Tibial nerve (tissue), 4 donors: ENCODE measurements around the gene NLRP5. TPM values are rescaled to one million over a fixed set of nuclear protein-coding genes. Genes with fewer than 3 reads are reported as not detected.
"Not testable (repeated sequence)": the region's sequence is repeated elsewhere in the genome, so short reads cannot be mapped to it uniquely, and the experiment has no call there.

ENCODE experiments used
- DNase-seq, 2 donors: peaks; one replicate each; pipeline ENCODE4 v3.0.0-alpha.2; 2019; ENCODE audit warnings: low spot score in 2 of 2
- H3K27ac ChIP-seq, 4 donors: fragments of 200-600 bp; sonication (generic) in 3 of 4; one replicate each; pipeline ENCODE4 v1.5.1; 2017 to 2019; ENCODE audit warnings: mild to moderate bottlenecking in 1 of 4
- H3K27me3 ChIP-seq, 2 donors: fragments of 200-600 bp; sonication (generic) in 1 of 2; one replicate each; pipeline versions ENCODE4 v1.5.1 to v1.6.0; 2017 to 2019
- H3K36me3 ChIP-seq, 3 donors: fragments of 200-600 bp; sonication (generic); one replicate each; pipeline ENCODE4 v1.5.1; 2018 to 2019
- H3K4me1 ChIP-seq, 4 donors: fragments of 200-600 bp; sonication (generic) in 3 of 4; one replicate each; pipeline ENCODE4 v1.5.1; 2017 to 2019
- H3K4me3 ChIP-seq, 4 donors: fragments of 200-600 bp; sonication (generic) in 3 of 4; one replicate each; pipeline ENCODE4 v1.5.1; 2017 to 2019; ENCODE audit warnings: mild to moderate bottlenecking in 1 of 4, moderate library complexity in 1 of 4
- H3K9me3 ChIP-seq, 4 donors: fragments of 200-600 bp; sonication (generic) in 3 of 4; one replicate each; pipeline ENCODE4 v1.5.1; 2017 to 2019
- CTCF ChIP-seq, 5 experiments: fragments of 200-600 bp in 3 of 5; fragments of 450-650 bp in 2 of 5; sonication (generic) in 3 of 5; IDR thresholded peaks; one replicate each; pipeline ENCODE4 v1.5.1; 2016 to 2019; ENCODE audit warnings: antibody characterized with exemption in 5 of 5, mild to moderate bottlenecking in 3 of 5, moderate library complexity in 2 of 5
- EP300 ChIP-seq, 2 donors: sonication (generic); formaldehyde crosslinking; IDR thresholded peaks; one replicate each; pipeline ENCODE4 v1.6.1; 2017; ENCODE audit warnings: antibody characterized with exemption in 2 of 2, mild to moderate bottlenecking in 1 of 2
- POLR2A ChIP-seq, 2 donors: fragments of 450-650 bp; IDR thresholded peaks; one replicate each; pipeline ENCODE4 v1.6.1; 2017; ENCODE audit warnings: antibody characterized with exemption in 2 of 2, mild to moderate bottlenecking in 2 of 2, moderate library complexity in 2 of 2
- WGBS, 2 donors: methylation state at CpG; one replicate each; pipeline ENCODE4 v1.1.5; 2018; 5-methylcytosine and 5-hydroxymethylcytosine counted together
- total RNA-seq, 4 donors: library from RNA; depleted of rRNA; stranded (reverse); fragments of >200 nt; gene quantifications; one replicate each; pipeline ENCODE4 v1.1.0, GENCODE V29; 2016

Gene NLRP5
- total RNA-seq, 4 donors from 2014 or later: not detected

- WGBS, 2 donors: 76 to 80% methylated on average over 13 to 20 of the region's 20 CpGs
- no peaks in the 10 kb centered on the region for H3K27me3 ChIP-seq
- H3K9me3 ChIP-seq: no peaks in the 10 kb centered on the region
- H3K27ac ChIP-seq: peak overlapping the region in 1 of 4 donors; percentile 33
- DNase-seq: no peak
- H3K36me3 ChIP-seq: peaks cover 0 to 60% (median 0%) of the 10 kb centered on the region in 3 donors
- H3K4me1 ChIP-seq: peaks cover 0 to 44% (median 23%) of the 10 kb centered on the region in 4 donors
- TF ChIP-seq CTCF (IDR thresholded peaks at IDR 0.05) (no peak), EP300 (IDR thresholded peaks at IDR 0.05) (no peak), POLR2A (IDR thresholded peaks at IDR 0.05) (no peak)
- H3K4me3 ChIP-seq: no peak overlapping the region
Observed at GRCh38 chr19:56103027-56103614, 116.5 kb downstream of the NLRP5 start.

- Histone ChIP-seq H3K4me1 (peaks cover 0 to 57% (median 36%) of the 10 kb centered on the region in 4 donors), H3K27ac (peak overlapping the region in 2 of 4 donors; percentile 36 to 83)
Observed at GRCh38 chr19:56104423-56104822, 117.8 kb downstream of the NLRP5 start.

GRCh38 chr19:56105090-56105701, 118.6 kb downstream of the NLRP5 start:
- TF ChIP-seq POLR2A (IDR thresholded peaks at IDR 0.05) (no peak), EP300 (IDR thresholded peaks at IDR 0.05) (peak in 1 of 2 donors; percentile 51), CTCF (IDR thresholded peaks at IDR 0.05) (peak; percentile 58 to 77 (median 65))
- 18 to 27% methylated on average over 22 of the region's 22 CpGs for WGBS, 2 donors
- Histone ChIP-seq H3K9me3 (no peaks in the 10 kb centered on the region), H3K36me3 (peaks cover 0 to 42% (median 0%) of the 10 kb centered on the region in 3 donors), H3K27ac (peak overlapping the region; percentile 43 to 83 (median 66)), H3K27me3 (no peaks in the 10 kb centered on the region), H3K4me3 (peak overlapping the region in 1 of 4 donors; percentile 12), H3K4me1 (peaks cover 0 to 65% (median 42%) of the 10 kb centered on the region in 4 donors)
- DNase-seq: peak; percentile 52 to 72

More at GRCh38 chr19:56104423-56104822, 117.8 kb downstream of the NLRP5 start:
- Histone ChIP-seq H3K4me3 (no peak overlapping the region), H3K36me3 (peaks cover 0 to 49% (median 0%) of the 10 kb centered on the region in 3 donors), H3K27me3 (no peaks in the 10 kb centered on the region), H3K9me3 (no peaks in the 10 kb centered on the region)
- no peak for TF ChIP-seq EP300 (IDR thresholded peaks at IDR 0.05)
- no peak for TF ChIP-seq CTCF (IDR thresholded peaks at IDR 0.05)
- no peak for TF ChIP-seq POLR2A (IDR thresholded peaks at IDR 0.05)
- 94 to 97% methylated on average over 26 of the region's 29 CpGs for WGBS, 2 donors
- no peak for DNase-seq

- Histone ChIP-seq H3K36me3 (peaks cover 0 to 35% (median 0%) of the 10 kb centered on the region in 3 donors), H3K4me3 (peak overlapping the region in 1 of 4 donors; percentile 12), H3K27ac (peak overlapping the region; percentile 43 to 83 (median 66)), H3K4me1 (peaks cover 0 to 72% (median 49%) of the 10 kb centered on the region in 4 donors)
- DNase-seq, H3K9me3 ChIP-seq, H3K27me3 ChIP-seq: not testable (repeated sequence)
- WGBS, 2 donors: 88 to 96% methylated on average over 61 of the region's 61 CpGs
Observed at GRCh38 chr19:56105831-56106396, 119.3 kb downstream of the NLRP5 start.

- peaks cover 0 to 77% (median 54%) of the 10 kb centered on the region in 4 donors for H3K4me1 ChIP-seq
- WGBS, 2 donors: 83 to 88% methylated on average over 22 to 27 of the region's 27 CpGs
- H3K27me3 ChIP-seq: no peaks in the 10 kb centered on the region
- DNase-seq: no peak
- no peak for TF ChIP-seq CTCF (IDR thresholded peaks at IDR 0.05)
- TF ChIP-seq EP300 (IDR thresholded peaks at IDR 0.05): no peak
- no peak for TF ChIP-seq POLR2A (IDR thresholded peaks at IDR 0.05)
- peaks cover 0 to 30% (median 0%) of the 10 kb centered on the region in 3 donors for H3K36me3 ChIP-seq
- no peak overlapping the region for H3K4me3 ChIP-seq
- H3K27ac ChIP-seq: peak overlapping the region in 2 of 4 donors; percentile 19 to 83
- H3K9me3 ChIP-seq: no peaks in the 10 kb centered on the region
Observed at GRCh38 chr19:56106397-56106849, 119.8 kb downstream of the NLRP5 start.
